K562 (cell line): ENCODE data around the gene CYP4F12. TPM values are rescaled to one million over a fixed set of nuclear protein-coding genes. Genes with fewer than 3 reads are reported as not detected.

ENCODE experiments used
- ATAC-seq: fragments of 200-7000 bp; cut with Tn5 transposase; 3 replicates; pipeline ENCODE4 v1.9.1; 2020; ENCODE audit warnings: moderate library complexity
- BruUV-seq: library from RNA; stranded (reverse); fragments of 400-500 nt; replicated peaks from 2 replicates; lab custom pipeline; 2021; lab: Mats Ljungman, UMichigan
- CTCF ChIA-PET: fragments of 300-600 bp; formaldehyde crosslinking; extraction: SDS; loops from one replicate; lab custom pipeline; 2021; ENCODE audit warnings: low intra/inter-chr PET ratio; lab: Yijun Ruan, JAX
- POLR2A ChIA-PET: fragments of 300-600, 350-650 bp; sonication (Branson Sonifier 250); formaldehyde crosslinking; extraction: SDS; loops from one replicate; lab custom pipeline; 2021; ENCODE audit warnings: antibody characterized with exemption, inconsistent platforms; lab: Yijun Ruan, JAX
- DNase-seq, 4 experiments: peaks; one replicate each; pipeline versions ENCODE4 v3.0.0 to v3.0.0-alpha.2; 2011 to 2018; ENCODE audit warnings: low spot score in 3 of 4, mixed read lengths in 3 of 4; ENCODE audit errors: extremely low read depth in 1 of 4
- FAIRE-seq: peaks from 2 replicates; lab custom pipeline; 2011; peaks lifted over from hg19 to GRCh38; lab: Jason Lieb, UNC
- H2AFZ ChIP-seq: 2 replicates; pipeline ENCODE4 v1.6.0; 2011; ENCODE audit warnings: low read depth, low read length, control low read depth, inconsistent platforms
- H3K27ac ChIP-seq: fragments of 200-600 bp; 3 replicates; pipeline ENCODE4 v1.8.0; 2011; ENCODE audit warnings: low read depth, mild to moderate bottlenecking, control low read depth, inconsistent platforms, low read length, moderate library complexity, mixed read lengths; ENCODE audit errors: extremely low read depth
- H3K27me3 ChIP-seq, 2 experiments: fragments of 300-600 bp in 1 of 2; 2 replicates in 1 of 2; 3 replicates in 1 of 2; pipeline versions ENCODE4 v1.6.0 to v1.8.0; 2011; ENCODE audit warnings: inconsistent platforms in 2 of 2, low read length in 2 of 2, mild to moderate bottlenecking in 1 of 2, mixed read lengths in 1 of 2, moderate library complexity in 1 of 2; ENCODE audit not compliant: control insufficient read depth in 2 of 2, insufficient read depth in 2 of 2
- H3K36me3 ChIP-seq: fragments of 300-600 bp; 3 replicates; pipeline ENCODE4 v1.8.0; 2011; ENCODE audit warnings: mild to moderate bottlenecking, low read length, inconsistent platforms; ENCODE audit not compliant: control insufficient read depth, insufficient read depth
- H3K4me1 ChIP-seq, 2 experiments: fragments of 200-600 bp in 1 of 2; replicated peaks in 1 of 2; 2 replicates in 1 of 2; 3 replicates in 1 of 2; pipeline versions ENCODE4 v1.5.1 to v1.8.0; 2011; ENCODE audit warnings: inconsistent platforms in 2 of 2, low read length in 2 of 2, mild to moderate bottlenecking in 1 of 2, mixed read lengths in 1 of 2, moderate library complexity in 1 of 2; ENCODE audit not compliant: control insufficient read depth in 2 of 2, insufficient read depth in 2 of 2
- H3K4me2 ChIP-seq: 2 replicates; pipeline ENCODE4 v1.6.1; 2011; ENCODE audit warnings: low read length, control low read depth, inconsistent platforms, mixed read lengths; ENCODE audit not compliant: insufficient read depth
- H3K4me3 ChIP-seq: fragments of 200-600 bp; sonication (generic), shearing (Covaris generic); 2 replicates; pipeline ENCODE4 v1.5.1; 2016; ENCODE audit warnings: control low read depth, inconsistent platforms
- H3K79me2 ChIP-seq: fragments of 200-600 bp; 3 replicates; pipeline ENCODE4 v1.8.0; 2011; ENCODE audit warnings: low read length, inconsistent platforms; ENCODE audit not compliant: control insufficient read depth, insufficient read depth
- H3K9ac ChIP-seq, 2 experiments: 2 replicates each; pipeline versions ENCODE4 v1.6.0 to v1.6.1; 2011; ENCODE audit warnings: low read depth in 2 of 2, low read length in 2 of 2, control low read depth in 1 of 2, inconsistent platforms in 1 of 2, mild to moderate bottlenecking in 1 of 2, mixed read lengths in 1 of 2; ENCODE audit not compliant: insufficient read depth in 1 of 2
- H3K9me1 ChIP-seq: one replicate; pipeline ENCODE4 v1.6.0; 2011; ENCODE audit warnings: inconsistent platforms, mild to moderate bottlenecking, low read length, moderate library complexity; ENCODE audit not compliant: control insufficient read depth, insufficient read depth
- H3K9me3 ChIP-seq: replicated peaks from 2 replicates; pipeline ENCODE4 v1.5.1; 2011; ENCODE audit warnings: low read depth, low read length, inconsistent platforms; ENCODE audit not compliant: control insufficient read depth, insufficient read depth
- H4K20me1 ChIP-seq: replicated peaks from 2 replicates; pipeline ENCODE4 v1.6.1; 2011; ENCODE audit warnings: low read length, inconsistent platforms, mixed read lengths; ENCODE audit not compliant: control insufficient read depth, insufficient read depth
- CBX2 ChIP-seq: fragments of 200-600 bp; sonication (generic); IDR thresholded peaks from one replicate; pipeline ENCODE4 v1.6.1; 2012; ENCODE audit warnings: mild to moderate bottlenecking, low read length, inconsistent platforms; ENCODE audit not compliant: insufficient read depth, poor library complexity, severe bottlenecking
- DEAF1 ChIP-seq: fragments of 450-650 bp; formaldehyde crosslinking; IDR thresholded peaks from 2 replicates; pipeline ENCODE4 v1.4.0; 2020; ENCODE audit warnings: mild to moderate bottlenecking, moderate library complexity
- RFX7 ChIP-seq: fragments of 250-450 bp; sonication (Bioruptor Pico); IDR thresholded peaks from 2 replicates; pipeline ENCODE4 v1.5.1; 2021; ENCODE audit warnings: mild to moderate bottlenecking
- ZKSCAN1 ChIP-seq: fragments of 150-350 bp; IDR thresholded peaks from 2 replicates; pipeline ENCODE4 v1.6.1; 2016; ENCODE audit warnings: low read depth, low read length
- WGBS: fragments of 100-300 bp; shearing (Covaris generic); methylation state at CpG from one replicate; pipeline ENCODE4 v1.1.6; 2016; ENCODE audit warnings: low coverage, mixed read lengths; ENCODE audit not compliant: insufficient coverage; ENCODE audit errors: missing lambda C conversion rate; 5-methylcytosine and 5-hydroxymethylcytosine counted together
- in situ Hi-C: fragments of 300-500 bp; cut with MboI; formaldehyde crosslinking; loops from 4 replicates; pipeline ENCODE4 v1.15.0; 2018; ENCODE audit warnings: inconsistent platforms, mixed read lengths
- intact Hi-C: fragments of 100-400 bp; cut with micrococcal nuclease; formaldehyde crosslinking; loops from 2 replicates; pipeline ENCODE4 v1.14.2; 2022
- polyA plus RNA-seq, 8 experiments: library from polyadenylated mRNA; depleted of rRNA in 4 of 8; stranded (reverse) in 5 of 8; unstranded in 3 of 8; fragments of >200 nt; fragmentation: Nextera tagmentation in 2 of 8; fragmentation: Illumina TruSeq in 1 of 8; extraction: Ambion mirVana in 2 of 8; extraction: Trizol in 1 of 8; gene quantifications; 2 replicates each; pipeline versions ENCODE4 v1.2.1 to v1.2.3, GENCODE V29; 2011 to 2014; ENCODE audit warnings: inconsistent platforms in 1 of 8, missing spikeins in 1 of 8
- total RNA-seq, 7 experiments: library from RNA; depleted of rRNA in 6 of 7; stranded (reverse); fragments of >200 nt in 6 of 7; fragmentation: Illumina TruSeq in 2 of 7; extraction: Trizol in 2 of 7; gene quantifications; 2 replicates each; pipeline versions ENCODE4 v1.2.1 to v1.2.3, GENCODE V29; 2011 to 2021; ENCODE audit warnings: low replicate concordance in 1 of 7

The CYP4F12 gene
- total and polyA plus RNA-seq, 9 of the 15 experiments (the other 6 are each of a cell fraction or from before 2014, with no cell fraction given): not detected

GRCh38 chr19:15671237-15671821, 1.6 kb upstream of the CYP4F12 start:
- POLR2A ChIA-PET: interaction anchor here (0.6 to 1.2 kb wide), 2 partner anchors 9 to 1859 kb away, joined by 3 to 5 read pairs; no protein-coding TSS in a partner anchor
- no peaks in the 10 kb centered on the region for H3K27me3 ChIP-seq

More at GRCh38 chr19:15671237-15671821, 1.6 kb upstream of the CYP4F12 start:
- 2% methylated on average over 5 of the region's 5 CpGs for WGBS
- FAIRE-seq (no peak), DNase-seq (no peak), ATAC-seq (no peak)
- TF ChIP-seq DEAF1 (CRISPR knock-in tag): no peak
- TF ChIP-seq CBX2: no peak
- no peak for TF ChIP-seq RFX7
- TF ChIP-seq ZKSCAN1: peak; percentile 98
- intact Hi-C loops (no loop called here), in situ Hi-C loops (no loop called here)
- H3K4me1 ChIP-seq: peaks cover 0 to 7% of the 10 kb centered on the region in 2 experiments; a peak in 2 of 5 replicates
- BruUV-seq: no TSS peak
- no peak overlapping the region for H2AFZ ChIP-seq
- no peaks in the 10 kb centered on the region for H3K9me3 ChIP-seq
- H4K20me1 ChIP-seq: 0 out of 2 replicates have a peak, but pooled peaks cover 3% of the 10 kb centered on the region
- no peaks in the 10 kb centered on the region for H3K36me3 ChIP-seq
- no peak overlapping the region for H3K9ac ChIP-seq
- H3K9me1 ChIP-seq: no peaks in the 10 kb centered on the region
- no peak overlapping the region for H3K27ac ChIP-seq
- no peaks in the 10 kb centered on the region for H3K79me2 ChIP-seq
- CTCF ChIA-PET: no interaction called here
- H3K4me2 ChIP-seq: no peak overlapping the region
- no peak overlapping the region for H3K4me3 ChIP-seq
